Superior temporal gyrus (tissue), 1 donor: Measurements from ENCODE around the gene FRMD5.

Experiments used
- DNase-seq: peaks from one replicate; pipeline ENCODE4 v3.0.0-alpha.2; 2016; ENCODE audit errors: extremely low spot score

Gene FRMD5

GRCh38 chr15:44160796-44161195 is 34.3 kb downstream of the FRMD5 start:
- no peak for DNase-seq

GRCh38 chr15:44159492-44159891 is 35.6 kb downstream of the FRMD5 start:
- no peak for DNase-seq

- DNase-seq, result no peak
Observed at GRCh38 chr15:44158111-44158510, 37.0 kb downstream of the FRMD5 start.

GRCh38 chr15:44157679-44158078 is 37.4 kb downstream of the FRMD5 start:
- DNase-seq, result no peak

- DNase-seq, result no peak
Observed at GRCh38 chr15:44153352-44153751, 41.7 kb downstream of the FRMD5 start.

- DNase-seq, result no peak
Observed at GRCh38 chr15:44149224-44149623, 45.8 kb downstream of the FRMD5 start.

- DNase-seq, result no peak
Observed at GRCh38 chr15:44148580-44148979, 46.5 kb downstream of the FRMD5 start.

- no peak for DNase-seq
Observed at GRCh38 chr15:44147636-44148035, 47.4 kb downstream of the FRMD5 start.

GRCh38 chr15:44145495-44145894 is 49.6 kb downstream of the FRMD5 start:
- DNase-seq, result no peak

- DNase-seq, result no peak
Observed at GRCh38 chr15:44144992-44145391, 50.1 kb downstream of the FRMD5 start.

GRCh38 chr15:44144184-44144583 is 50.9 kb downstream of the FRMD5 start:
- DNase-seq, result no peak

- DNase-seq, result no peak
Observed at GRCh38 chr15:44137750-44138149, 57.3 kb downstream of the FRMD5 start.

GRCh38 chr15:44136991-44137477 is 58.0 kb downstream of the FRMD5 start:
- DNase-seq, result no peak

- no peak for DNase-seq
Observed at GRCh38 chr15:44132057-44132456, 63.0 kb downstream of the FRMD5 start.

GRCh38 chr15:44130778-44131177 is 64.3 kb downstream of the FRMD5 start:
- no peak for DNase-seq

GRCh38 chr15:44129911-44130310 is 65.2 kb downstream of the FRMD5 start:
- DNase-seq, result no peak

GRCh38 chr15:44128443-44128842 is 66.6 kb downstream of the FRMD5 start:
- no peak for DNase-seq

GRCh38 chr15:44125879-44126278 is 69.2 kb downstream of the FRMD5 start:
- DNase-seq, result no peak

- peak; percentile 98 for DNase-seq
Observed at GRCh38 chr15:44102675-44103254, 92.3 kb downstream of the FRMD5 start.

- DNase-seq, result peak; percentile 63
Observed at GRCh38 chr15:44101944-44102343, 93.1 kb downstream of the FRMD5 start.

- no peak for DNase-seq
Observed at GRCh38 chr15:44101286-44101685, 93.8 kb downstream of the FRMD5 start.

- DNase-seq, result no peak
Observed at GRCh38 chr15:44099671-44100070, 95.4 kb downstream of the FRMD5 start.

- DNase-seq, result no peak
Observed at GRCh38 chr15:44097552-44097951, 97.5 kb downstream of the FRMD5 start.

GRCh38 chr15:44096596-44096995 is 98.5 kb downstream of the FRMD5 start:
- DNase-seq, result no peak
